RPMI8226 (cell line): Measurements from ENCODE around the gene KDM8.
"Not testable (repeated sequence)": the region's sequence is repeated elsewhere in the genome, so short reads cannot be mapped to it uniquely, and the experiment has no call there.

Experiments
- DNase-seq: peaks from one replicate; pipeline ENCODE4 v3.0.0-alpha.2; 2015

Gene KDM8

GRCh38 chr16:27193300-27193990, 9.9 kb upstream of the KDM8 start:
- no peak for DNase-seq

- no peak for DNase-seq
Observed at GRCh38 chr16:27195076-27195741, 8.1 kb upstream of the KDM8 start.

GRCh38 chr16:27195941-27196595, 7.3 kb upstream of the KDM8 start:
- DNase-seq, result no peak

GRCh38 chr16:27197004-27197403, 6.3 kb upstream of the KDM8 start:
- DNase-seq, result no peak

- DNase-seq, result peak; percentile 63
Observed at GRCh38 chr16:27198451-27199234, 4.7 kb upstream of the KDM8 start.

- peak; percentile 72 for DNase-seq
Observed at GRCh38 chr16:27199235-27199586, 4.1 kb upstream of the KDM8 start.

- DNase-seq, result peak; percentile 91
Observed at GRCh38 chr16:27199736-27200135, 3.6 kb upstream of the KDM8 start.

GRCh38 chr16:27200914-27201313, 2.4 kb upstream of the KDM8 start:
- not testable (repeated sequence) for DNase-seq

- DNase-seq, result peak; percentile 95
Observed at GRCh38 chr16:27202923-27203506, 311 bp upstream of the KDM8 start.

GRCh38 chr16:27204312-27204915, 1.1 kb downstream of the KDM8 start:
- DNase-seq, result peak; percentile 90

- DNase-seq, result peak; percentile 81
Observed at GRCh38 chr16:27205423-27206065, 2.2 kb downstream of the KDM8 start.

GRCh38 chr16:27207121-27207520, 3.8 kb downstream of the KDM8 start:
- not testable (repeated sequence) for DNase-seq

- no peak for DNase-seq
Observed at GRCh38 chr16:27208081-27208680, 4.9 kb downstream of the KDM8 start.

- no peak for DNase-seq
Observed at GRCh38 chr16:27208796-27209195, 5.5 kb downstream of the KDM8 start.

- no peak for DNase-seq
Observed at GRCh38 chr16:27209591-27209990, 6.3 kb downstream of the KDM8 start.

GRCh38 chr16:27210174-27210573, 6.8 kb downstream of the KDM8 start:
- no peak for DNase-seq

- DNase-seq, result no peak
Observed at GRCh38 chr16:27211026-27211425, 7.7 kb downstream of the KDM8 start.

- DNase-seq, result no peak
Observed at GRCh38 chr16:27214084-27214961, 11.0 kb downstream of the KDM8 start.

GRCh38 chr16:27215660-27216059, 12.3 kb downstream of the KDM8 start:
- DNase-seq, result no peak

GRCh38 chr16:27216297-27216885, 13.1 kb downstream of the KDM8 start:
- no peak for DNase-seq
